Epidermal melanocyte (primary cell): ENCODE results near the gene KSR2.

Experiments
- DNase-seq: peaks from one replicate; pipeline ENCODE4 v3.0.0; 2011; ENCODE audit warnings: low spot score; ENCODE audit not compliant: insufficient read length

KSR2 gene

DNA sequence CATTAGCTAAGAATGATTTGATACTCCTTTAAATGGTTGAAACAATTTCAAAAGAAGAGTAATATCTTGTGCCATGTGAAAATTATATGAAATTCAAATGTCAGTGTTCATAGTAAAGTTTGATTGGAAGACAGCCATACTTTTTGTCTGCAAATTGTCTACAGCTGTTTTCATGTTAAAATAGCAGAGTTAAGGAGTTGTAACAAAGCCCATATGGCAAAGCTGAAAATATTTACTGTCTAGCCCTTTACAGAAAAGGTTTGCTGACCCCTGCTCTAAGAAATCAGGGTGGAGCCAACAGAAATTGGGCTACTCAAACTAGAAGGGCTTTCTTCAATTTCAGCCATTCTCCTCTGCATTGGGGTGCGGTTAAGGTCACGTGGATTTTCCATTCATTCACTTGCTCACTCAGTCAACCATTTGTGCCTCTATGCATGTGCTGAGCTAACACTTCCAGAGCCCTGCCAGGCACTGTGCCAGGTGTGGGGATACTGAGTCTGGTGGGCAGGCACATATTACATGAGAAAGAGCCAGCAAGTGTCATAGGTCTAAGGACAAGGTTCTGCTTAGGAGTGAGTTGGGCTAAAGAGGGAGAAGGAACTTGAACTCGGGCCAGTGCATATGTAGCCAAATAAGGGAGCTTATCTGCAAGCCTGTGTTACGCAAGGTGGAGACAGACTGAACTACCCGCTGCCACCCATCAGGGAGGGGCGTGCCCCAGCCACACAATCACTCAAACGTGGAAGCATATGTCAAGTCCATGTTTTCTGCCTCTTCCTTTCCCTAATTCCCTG lies 467.5 kb downstream of the KSR2 start:
- no peak for DNase-seq

DNA sequence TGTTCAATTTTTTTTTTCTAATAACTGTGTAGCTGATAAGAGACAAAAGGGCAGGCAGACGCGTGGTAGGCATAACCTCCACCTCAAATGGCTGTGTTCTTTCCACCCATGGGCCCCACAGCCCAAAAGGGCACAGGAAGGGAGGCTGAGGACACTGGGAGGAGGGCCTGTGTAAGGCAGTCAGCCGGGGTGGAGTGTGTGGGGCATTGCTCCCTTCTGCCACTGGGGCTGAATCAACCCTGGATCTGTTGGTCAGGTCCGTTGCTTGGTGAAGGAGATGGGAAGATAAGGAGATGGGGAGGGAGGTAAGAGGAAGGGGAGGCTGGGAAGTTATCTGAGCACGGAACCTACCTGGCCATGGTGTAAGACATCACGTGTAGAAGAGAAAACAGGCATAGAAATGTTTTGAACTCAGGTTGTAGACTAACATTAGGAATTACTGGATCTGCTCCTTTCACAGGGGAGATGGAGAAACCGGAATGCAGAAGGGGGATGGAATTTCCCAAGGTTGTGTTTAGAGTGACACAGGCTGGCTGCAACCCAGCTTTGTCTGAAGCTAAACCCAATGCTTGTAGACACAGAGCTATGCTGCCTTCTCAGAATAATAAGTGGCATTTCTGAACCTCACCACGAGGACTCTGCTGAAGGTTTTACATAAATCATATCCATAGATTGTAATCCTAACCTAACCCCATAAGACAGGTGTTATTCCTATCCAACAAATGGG lies 468.9 kb downstream of the KSR2 start:
- DNase-seq, result no peak

DNA sequence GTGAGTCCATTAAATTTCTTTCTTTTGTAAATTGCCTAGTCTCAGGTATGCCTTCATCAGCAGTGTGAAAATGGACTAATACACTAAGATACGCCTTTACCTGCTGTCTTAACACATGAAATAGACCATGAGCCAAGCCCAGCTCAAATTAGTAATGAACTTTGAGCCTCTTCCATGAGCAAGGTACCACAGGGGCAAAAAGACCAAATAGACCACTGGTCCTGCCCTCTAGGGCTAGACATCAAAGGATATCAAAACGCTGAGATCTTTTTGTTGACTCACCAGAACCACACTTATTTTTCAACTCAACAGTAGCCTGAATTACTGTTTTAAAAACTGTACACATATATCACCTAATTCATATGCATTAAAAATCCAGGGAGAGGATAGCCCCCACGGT lies 469.9 kb downstream of the KSR2 start:
- no peak for DNase-seq

DNA sequence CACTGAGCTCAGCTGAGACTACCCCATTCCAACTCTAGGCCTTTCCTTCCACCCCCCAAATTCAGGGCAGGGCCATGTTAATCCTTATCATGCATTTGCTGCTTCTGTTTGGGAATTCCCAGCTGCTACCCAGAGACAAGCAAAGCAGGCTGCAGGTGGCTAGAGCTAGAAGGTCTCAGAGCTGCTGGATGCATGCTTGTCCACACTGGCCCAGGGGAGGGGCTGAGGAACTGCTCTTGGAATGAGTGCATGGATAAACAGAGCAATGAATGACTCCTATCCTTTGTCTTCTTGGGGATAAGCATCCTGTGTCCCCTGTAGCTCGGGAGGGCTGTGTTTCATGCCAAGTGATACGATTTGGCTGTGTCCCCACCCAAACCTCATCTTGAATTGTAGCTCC lies 470.5 kb downstream of the KSR2 start:
- DNase-seq, result no peak

DNA sequence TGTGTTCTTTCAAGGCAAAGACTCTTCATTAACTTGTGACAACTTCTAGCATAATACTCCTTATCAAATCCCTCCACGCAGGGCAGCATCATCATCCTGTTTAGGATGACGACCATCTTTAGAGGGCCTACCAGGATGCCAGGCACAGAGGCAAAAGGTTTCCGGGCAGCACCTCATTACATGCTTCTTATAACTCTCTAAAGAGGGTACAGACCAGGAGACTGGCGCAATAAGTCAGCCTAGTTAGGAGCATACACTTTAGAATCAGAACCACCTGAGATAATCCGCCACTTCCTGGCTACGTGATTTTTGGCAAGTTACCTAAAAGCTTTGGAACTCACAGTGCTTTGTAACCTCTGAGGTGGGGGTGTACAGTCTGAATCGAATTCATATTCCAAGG lies 471.4 kb downstream of the KSR2 start:
- no peak for DNase-seq

DNA sequence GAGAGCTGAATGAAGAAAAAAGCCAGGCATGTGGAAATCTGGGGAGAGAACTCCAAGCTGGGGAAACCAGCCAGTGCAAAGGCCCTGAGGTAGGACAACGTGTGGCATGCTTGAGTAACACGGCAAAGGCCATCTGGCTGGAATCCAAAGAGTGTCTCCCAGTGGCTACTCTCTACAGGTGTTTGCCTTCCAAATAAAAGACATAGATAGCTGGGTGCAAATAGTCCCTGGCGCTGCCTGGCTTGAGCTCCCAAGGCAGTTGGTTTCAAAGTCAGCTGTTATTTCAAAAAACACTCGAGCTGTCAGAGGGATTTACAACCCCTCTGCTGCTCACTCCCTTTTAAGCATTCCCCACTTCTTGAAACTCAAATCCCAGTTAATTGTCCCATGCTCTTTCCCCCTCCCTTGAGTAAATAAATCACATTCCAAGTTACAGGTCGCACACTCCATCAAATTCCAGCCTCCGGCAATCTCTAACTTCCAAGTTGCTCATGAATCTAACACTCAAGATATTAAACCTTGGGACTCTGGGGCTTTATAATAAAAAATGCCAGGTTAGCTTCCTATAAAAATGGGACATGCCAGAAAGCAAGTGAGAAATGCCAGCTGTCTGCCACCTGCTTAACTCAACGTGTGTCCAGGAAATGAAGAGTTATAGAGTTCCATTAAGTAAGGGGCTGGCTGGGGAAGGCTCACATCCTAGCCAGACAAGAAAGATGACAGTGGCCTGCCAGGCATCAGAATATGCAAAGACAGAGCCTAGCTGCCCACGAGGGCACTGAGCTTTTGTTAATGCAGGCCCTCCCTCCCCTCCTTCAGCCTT lies 473.7 kb downstream of the KSR2 start:
- no peak for DNase-seq

DNA sequence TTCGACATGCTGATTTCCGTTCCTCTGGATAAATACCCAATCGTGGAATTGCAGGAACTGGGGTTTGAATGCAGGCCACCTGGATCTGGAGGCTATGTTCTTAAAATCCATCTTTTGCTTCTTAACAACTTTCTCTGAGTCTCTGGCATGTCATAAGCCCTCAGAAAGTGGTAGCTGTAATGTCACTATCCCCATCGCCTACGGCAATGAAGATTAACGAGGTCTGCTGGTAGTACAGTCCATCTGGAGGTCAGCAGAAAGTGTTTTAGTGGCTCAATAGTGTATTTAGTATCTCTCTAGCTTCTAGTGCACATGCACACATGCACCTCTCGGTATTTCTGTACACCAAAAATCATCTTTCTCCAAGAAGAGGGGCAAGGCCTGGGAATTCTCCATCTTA lies 477.1 kb downstream of the KSR2 start:
- DNase-seq, result no peak

DNA sequence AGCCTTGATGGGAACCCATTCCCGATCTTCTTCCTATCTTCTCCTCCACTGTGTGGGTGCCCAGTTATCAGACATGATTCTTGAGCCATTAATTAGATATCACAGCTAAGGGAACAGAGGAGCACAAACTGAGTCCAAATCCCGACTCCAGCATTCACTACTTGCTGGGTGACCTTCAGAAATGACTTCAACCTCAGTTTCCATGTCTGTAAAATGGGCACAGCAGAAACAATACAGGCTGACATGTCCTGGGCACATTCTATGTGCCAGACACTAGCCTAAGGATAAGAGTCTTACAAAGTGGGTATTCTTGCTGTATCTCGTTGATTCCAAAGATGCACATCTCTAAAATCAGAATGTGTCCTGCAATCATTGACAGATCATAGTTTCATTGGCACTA lies 478.7 kb downstream of the KSR2 start:
- DNase-seq, result no peak

DNA sequence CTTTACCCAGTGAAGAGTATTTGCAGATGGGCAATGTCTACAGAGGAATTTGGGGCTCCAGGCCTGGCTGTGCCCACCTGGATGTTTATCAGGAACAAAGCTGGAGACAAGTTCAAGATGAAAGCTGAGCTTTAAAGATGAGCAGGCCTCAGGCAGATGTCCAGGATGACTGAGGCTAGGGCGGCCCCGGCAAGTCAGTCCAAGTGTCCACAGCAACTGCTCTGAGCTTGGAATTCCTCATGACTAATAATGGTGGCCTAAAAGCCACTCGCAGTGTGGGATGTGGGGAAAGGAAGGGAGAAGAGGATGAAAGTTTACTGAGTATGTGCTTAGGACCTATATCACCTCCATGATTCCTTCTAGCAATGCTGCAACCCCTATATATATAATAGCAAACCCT lies 479.1 kb downstream of the KSR2 start:
- DNase-seq, result no peak

DNA sequence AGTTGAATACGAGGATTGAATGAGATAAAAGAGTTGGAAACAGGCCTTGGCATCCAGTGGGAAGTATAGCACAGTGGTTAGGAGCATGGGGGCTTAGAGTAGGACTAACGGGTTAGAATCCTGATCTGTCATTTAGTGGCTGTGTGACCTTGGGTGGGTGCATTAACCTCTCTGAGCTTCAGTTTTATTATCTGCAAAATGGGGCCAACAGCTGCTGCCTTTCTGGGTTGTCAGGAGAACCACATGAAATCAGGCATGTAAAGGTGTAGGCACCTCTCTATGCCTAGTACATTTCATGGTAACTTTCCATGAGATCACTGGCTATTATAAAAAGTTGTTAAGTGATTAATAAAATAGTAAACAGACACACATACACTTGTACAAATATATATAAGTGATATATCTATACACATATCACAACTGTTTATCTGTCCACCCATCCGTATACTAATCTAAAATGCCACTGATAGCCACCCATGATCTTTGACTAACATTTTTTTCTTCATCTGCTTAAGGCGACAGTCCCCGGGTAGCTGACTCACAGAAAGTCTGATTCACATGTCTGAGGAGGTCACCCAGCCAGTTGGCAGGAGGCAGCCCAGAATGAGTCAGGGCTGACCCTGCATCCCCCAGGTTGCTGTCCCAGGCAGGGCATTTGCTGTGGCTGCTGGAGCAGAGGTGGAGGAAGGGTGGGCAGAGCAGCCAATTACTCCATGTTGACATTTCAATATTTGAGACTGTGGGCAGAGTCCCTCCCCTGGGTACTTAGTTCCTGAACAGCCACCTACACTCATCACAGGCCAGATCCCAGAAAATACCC lies 481.7 kb downstream of the KSR2 start:
- DNase-seq, result no peak

DNA sequence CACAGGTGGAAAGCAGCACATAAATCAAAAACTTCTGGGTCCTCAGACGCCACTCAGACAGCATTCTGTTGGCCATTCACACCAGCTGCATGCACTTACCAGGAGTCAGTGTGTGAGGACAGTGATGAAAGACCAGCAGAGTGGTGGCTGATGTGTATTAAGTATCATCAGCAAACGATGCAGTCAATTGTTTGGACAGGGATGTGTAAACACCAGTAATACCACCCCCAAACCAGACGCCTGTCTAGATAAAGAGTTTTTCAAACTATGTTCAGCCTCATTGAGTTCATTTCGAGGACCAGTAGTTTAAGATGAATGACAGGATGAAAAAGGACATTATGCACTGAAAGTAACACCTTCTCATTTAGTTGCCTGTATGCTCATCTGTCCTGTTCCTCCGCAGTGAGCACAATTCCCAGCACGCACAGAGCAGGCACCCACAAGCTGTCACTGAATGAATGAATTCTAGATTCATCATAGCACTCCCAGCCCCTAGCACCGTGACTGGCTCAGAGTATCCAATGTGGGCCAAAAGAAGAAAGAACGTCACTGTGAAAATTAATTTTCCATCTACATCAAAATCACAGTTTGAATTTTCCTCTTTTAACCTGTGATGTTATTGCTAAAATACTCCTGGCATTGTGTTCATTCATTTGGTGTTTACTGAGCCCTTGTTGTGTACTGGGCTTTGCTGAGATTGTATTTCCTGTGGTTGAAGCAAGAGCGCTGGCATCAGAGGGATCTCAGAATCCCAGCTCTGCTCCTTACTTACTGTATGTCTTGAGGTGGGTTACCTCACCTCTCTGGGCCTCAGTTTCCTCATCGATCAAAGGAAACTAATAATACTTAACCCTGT lies 482.6 kb downstream of the KSR2 start:
- no peak for DNase-seq

DNA sequence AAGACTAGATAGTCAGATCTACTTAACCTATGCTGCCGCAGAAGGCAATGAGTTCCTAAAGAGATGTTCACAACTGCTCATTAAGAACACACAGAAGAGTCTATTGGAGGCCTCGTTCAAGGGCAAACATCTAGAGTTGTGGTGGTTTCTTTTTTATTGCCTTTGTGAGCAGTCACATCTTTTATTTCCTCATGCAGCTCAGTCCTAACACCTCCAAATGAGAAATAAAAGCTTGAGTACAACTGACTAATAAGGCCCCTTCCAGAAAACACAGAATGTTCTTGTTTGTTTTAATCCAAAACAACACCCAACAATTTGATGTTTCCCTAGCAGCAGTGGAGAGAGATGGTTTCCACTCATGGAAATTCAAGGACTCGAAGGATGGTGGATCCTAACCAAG lies 483.9 kb downstream of the KSR2 start:
- DNase-seq, result no peak

DNA sequence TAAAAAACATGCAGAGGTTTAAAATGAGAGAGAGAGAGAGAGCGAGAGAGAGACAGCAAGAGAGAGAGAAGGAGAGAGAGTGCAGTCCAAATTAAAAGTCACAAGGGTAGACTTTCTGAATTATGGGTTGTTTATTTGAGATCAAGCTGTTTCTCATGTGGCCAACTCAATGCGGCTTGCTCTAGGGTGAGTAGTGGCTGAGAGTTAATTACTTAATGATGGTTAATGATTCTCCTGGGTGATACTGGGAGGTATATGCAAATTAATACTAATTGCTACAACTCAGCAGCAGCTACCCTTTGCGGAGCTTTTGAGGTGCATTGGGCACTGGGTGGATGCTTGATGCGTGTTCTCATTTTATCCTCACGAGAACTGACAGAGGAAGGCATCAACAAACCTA lies 485.3 kb downstream of the KSR2 start:
- no peak for DNase-seq

DNA sequence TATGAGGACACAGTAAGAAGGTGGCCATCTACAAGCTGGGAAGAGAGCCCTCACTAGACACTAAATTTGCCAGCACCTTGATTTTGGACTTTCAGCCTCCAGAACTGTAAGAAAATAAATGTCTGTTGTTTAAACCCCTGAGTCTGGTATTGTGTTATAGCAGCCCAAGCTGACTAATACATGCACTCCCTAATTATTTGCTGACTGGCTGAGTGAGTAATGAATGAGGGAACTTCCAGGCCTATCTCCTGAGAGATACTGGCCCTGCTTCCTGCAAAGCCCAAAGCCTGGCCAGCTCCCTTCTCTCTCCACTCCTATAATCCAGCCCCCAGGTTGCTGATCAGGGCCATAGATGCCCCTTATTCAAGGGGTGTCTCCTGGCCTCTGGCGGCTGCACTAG lies 487.3 kb downstream of the KSR2 start:
- DNase-seq, result no peak

DNA sequence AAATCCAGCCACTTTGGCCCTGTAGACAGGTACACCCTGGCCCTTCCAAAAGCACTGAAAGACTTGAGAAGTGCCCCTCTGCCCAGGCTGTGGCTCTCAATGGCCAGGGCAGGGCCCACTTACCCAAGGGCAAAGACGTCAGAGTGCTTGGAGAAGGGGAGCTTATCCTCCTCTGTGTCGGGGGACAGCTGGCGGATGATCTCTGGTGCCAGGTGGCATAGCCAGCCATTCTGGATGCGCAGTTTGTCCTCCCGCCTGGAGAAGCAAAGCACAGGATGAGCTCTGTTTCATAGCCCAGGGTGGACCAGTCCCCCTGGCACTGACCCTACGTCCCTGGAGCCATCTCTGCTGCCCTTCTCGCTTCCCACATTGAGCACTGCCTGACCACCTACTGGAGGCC lies 492.4 kb downstream of the KSR2 start:
- DNase-seq, result no peak

DNA sequence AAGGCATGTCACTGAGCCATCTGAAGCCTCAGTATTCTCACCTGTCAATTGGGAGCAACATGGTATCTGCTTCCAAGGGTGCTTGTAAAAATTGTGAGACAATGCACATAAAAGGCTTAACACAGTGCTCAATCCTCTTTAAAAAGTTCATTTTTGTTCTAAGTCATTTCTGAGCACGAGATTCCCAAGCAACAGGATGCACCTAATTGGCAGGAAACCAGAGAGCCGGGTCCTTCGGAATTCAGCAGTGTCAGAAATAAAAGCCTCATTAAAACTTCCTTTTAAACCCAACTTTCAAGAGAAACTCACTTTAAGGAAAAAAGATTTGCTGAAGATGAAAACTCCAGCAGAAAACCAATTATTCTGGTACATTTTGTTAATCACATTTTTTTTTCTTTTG lies 494.9 kb downstream of the KSR2 start:
- DNase-seq, result no peak

DNA sequence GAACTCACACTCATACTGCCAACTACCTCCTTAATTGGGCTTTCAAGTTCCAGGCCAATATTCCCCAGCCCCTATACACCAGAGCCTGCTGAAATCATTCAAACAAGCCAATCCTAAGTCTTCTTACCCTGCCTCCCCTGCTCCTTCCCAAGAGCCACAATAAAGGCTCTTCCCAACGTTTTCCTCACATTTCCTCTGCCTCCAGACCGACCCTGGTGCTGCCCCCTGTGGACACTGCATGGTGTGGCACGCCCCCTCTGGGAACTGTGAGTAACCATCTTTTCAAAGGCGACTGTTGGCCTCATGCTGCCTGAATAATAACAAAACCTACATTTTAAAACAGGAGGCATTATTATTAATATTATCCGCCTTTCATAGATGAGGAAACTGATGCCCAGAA lies 495.8 kb downstream of the KSR2 start:
- no peak for DNase-seq

DNA sequence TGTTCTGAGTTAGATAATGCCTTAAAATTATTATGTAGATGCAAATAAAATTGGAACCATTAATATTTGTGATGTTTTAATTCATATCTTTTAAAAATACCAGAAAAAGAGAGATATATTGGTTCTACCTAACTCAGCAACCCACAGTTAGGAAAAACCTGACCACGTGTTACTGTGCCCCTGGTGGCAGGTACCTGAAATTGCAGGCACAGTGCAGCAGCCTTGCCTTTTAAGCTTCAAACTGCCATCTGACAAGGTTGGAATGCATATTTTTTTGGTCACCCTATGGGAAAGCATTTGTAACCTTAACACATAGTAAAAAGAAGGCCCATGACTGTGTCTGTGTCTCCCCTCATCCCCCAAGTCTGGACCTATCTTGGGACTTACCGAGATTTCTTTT lies 498.0 kb downstream of the KSR2 start:
- DNase-seq, result no peak

DNA sequence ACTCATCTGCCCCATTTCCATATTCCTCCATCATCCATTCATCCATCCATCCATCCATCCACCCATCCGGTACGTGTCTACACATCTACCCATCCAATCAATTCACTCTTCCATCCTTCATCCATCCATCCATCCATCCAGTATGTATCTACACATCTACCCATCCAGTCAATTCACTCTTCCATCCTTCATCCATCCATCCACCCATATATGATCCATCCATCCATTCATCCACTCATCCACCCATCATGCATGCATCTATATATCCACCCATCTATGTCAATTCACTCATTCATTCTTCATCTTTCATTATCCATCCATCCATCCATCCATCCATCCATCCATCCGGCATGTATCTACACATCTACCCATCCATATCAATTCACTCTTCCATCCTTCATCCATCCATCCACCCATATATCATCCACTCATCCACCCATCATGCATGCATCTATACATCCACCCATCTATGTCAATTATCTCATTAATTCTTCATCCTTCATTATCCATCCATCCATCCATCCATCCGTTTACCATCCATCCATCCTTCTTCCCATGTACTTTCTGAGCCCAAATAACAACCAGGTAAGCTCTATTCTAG lies 498.8 kb downstream of the KSR2 start:
- DNase-seq, result no peak

DNA sequence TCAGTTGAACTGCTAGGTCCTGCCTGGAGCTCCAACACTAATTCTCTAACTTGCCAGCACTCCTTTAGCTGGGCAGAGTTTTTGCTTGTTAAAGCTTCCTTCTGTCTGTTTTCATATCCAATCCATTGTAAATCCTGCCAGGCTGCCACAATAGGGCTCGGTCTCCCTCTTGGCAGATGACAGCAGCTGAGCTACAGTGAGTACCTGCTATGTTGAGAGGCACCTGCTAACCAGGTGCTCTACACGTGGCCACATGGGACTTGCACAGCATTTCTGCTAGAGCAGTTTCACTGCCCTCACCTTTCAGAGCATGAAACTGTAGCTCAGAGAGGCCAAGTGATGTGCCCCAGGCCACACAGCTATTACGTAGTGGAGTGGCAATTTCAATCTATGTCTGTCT lies 500.8 kb downstream of the KSR2 start:
- no peak for DNase-seq
